Measurements from ENCODE around the gene LPP.

The LPP gene

GRCh38 chr3:188520466-188520865 lies 366.5 kb downstream of the LPP start:
- no peak for TF ChIP-seq GATA1 (IDR thresholded peaks at IDR 0.05; ENCODE audit: low read depth, low read length)
- TF ChIP-seq POLR2A (IDR thresholded peaks at IDR 0.05; ENCODE audit: low read length), result no peak
- DNase-seq, result no peak

- DNase-seq, result no peak
Measured at GRCh38 chr3:188522115-188522514, 368.2 kb downstream of the LPP start.

GRCh38 chr3:188523291-188523690 lies 369.3 kb downstream of the LPP start:
- no peak for TF ChIP-seq GATA1 (IDR thresholded peaks at IDR 0.05; ENCODE audit: low read depth, low read length)
- no peak for DNase-seq

More at GRCh38 chr3:188522115-188522514, 368.2 kb downstream of the LPP start:
- TF ChIP-seq GATA1 (IDR thresholded peaks at IDR 0.05; ENCODE audit: low read depth, low read length), result no peak
- no peak for TF ChIP-seq POLR2A (IDR thresholded peaks at IDR 0.05; ENCODE audit: low read length)

GRCh38 chr3:188524052-188524451 lies 370.1 kb downstream of the LPP start:
- TF ChIP-seq POLR2A (IDR thresholded peaks at IDR 0.05; ENCODE audit: low read length) (no peak), GATA1 (IDR thresholded peaks at IDR 0.05; ENCODE audit: low read depth, low read length) (no peak)
- DNase-seq, result no peak

- TF ChIP-seq POLR2A (IDR thresholded peaks at IDR 0.05; ENCODE audit: low read length), result no peak
- no peak for DNase-seq
Measured at GRCh38 chr3:188526057-188526456, 372.1 kb downstream of the LPP start.

- DNase-seq, result no peak
- no peak for TF ChIP-seq GATA1 (IDR thresholded peaks at IDR 0.05; ENCODE audit: low read depth, low read length)
- no peak for TF ChIP-seq POLR2A (IDR thresholded peaks at IDR 0.05; ENCODE audit: low read length)
Measured at GRCh38 chr3:188527389-188527788, 373.4 kb downstream of the LPP start.

- DNase-seq, result no peak
- no peak for TF ChIP-seq POLR2A (IDR thresholded peaks at IDR 0.05; ENCODE audit: low read length)
Measured at GRCh38 chr3:188528396-188528795, 374.4 kb downstream of the LPP start.

GRCh38 chr3:188529228-188529627 lies 375.3 kb downstream of the LPP start:
- DNase-seq, result no peak

GRCh38 chr3:188530226-188530625 lies 376.3 kb downstream of the LPP start:
- no peak for DNase-seq
- TF ChIP-seq POLR2A (IDR thresholded peaks at IDR 0.05; ENCODE audit: low read length) (no peak), GATA1 (IDR thresholded peaks at IDR 0.05; ENCODE audit: low read depth, low read length) (no peak)

More at GRCh38 chr3:188529228-188529627, 375.3 kb downstream of the LPP start:
- TF ChIP-seq GATA1 (IDR thresholded peaks at IDR 0.05; ENCODE audit: low read depth, low read length) (no peak), POLR2A (IDR thresholded peaks at IDR 0.05; ENCODE audit: low read length) (no peak)

- TF ChIP-seq POLR2A (IDR thresholded peaks at IDR 0.05; ENCODE audit: low read length), result no peak
- TF ChIP-seq GATA1 (IDR thresholded peaks at IDR 0.05; ENCODE audit: low read depth, low read length), result no peak
- no peak for DNase-seq
Measured at GRCh38 chr3:188531210-188531609, 377.3 kb downstream of the LPP start.

- no peak for TF ChIP-seq POLR2A (IDR thresholded peaks at IDR 0.05; ENCODE audit: low read length)
- TF ChIP-seq GATA1 (IDR thresholded peaks at IDR 0.05; ENCODE audit: low read depth, low read length), result no peak
- no peak for DNase-seq
Measured at GRCh38 chr3:188533172-188533571, 379.2 kb downstream of the LPP start.

GRCh38 chr3:188533612-188534357 lies 379.8 kb downstream of the LPP start:
- no peak for DNase-seq

GRCh38 chr3:188534633-188535032 lies 380.7 kb downstream of the LPP start:
- no peak for DNase-seq
- TF ChIP-seq POLR2A (IDR thresholded peaks at IDR 0.05; ENCODE audit: low read length) (no peak), GATA1 (IDR thresholded peaks at IDR 0.05; ENCODE audit: low read depth, low read length) (no peak)

More at GRCh38 chr3:188533612-188534357, 379.8 kb downstream of the LPP start:
- no peak for TF ChIP-seq POLR2A (IDR thresholded peaks at IDR 0.05; ENCODE audit: low read length)
- no peak for TF ChIP-seq GATA1 (IDR thresholded peaks at IDR 0.05; ENCODE audit: low read depth, low read length)

GRCh38 chr3:188537606-188538005 lies 383.6 kb downstream of the LPP start:
- DNase-seq, result no peak
- TF ChIP-seq GATA1 (IDR thresholded peaks at IDR 0.05; ENCODE audit: low read depth, low read length) (no peak), POLR2A (IDR thresholded peaks at IDR 0.05; ENCODE audit: low read length) (no peak)

GRCh38 chr3:188539037-188539436 lies 385.1 kb downstream of the LPP start:
- TF ChIP-seq POLR2A (IDR thresholded peaks at IDR 0.05; ENCODE audit: low read length) (no peak), GATA1 (IDR thresholded peaks at IDR 0.05; ENCODE audit: low read depth, low read length) (no peak)

More at GRCh38 chr3:188539037-188539436, 385.1 kb downstream of the LPP start:
- DNase-seq, result no peak
